Measurements from ENCODE around the gene BAHCC1.

GRCh38 chr17:81380131-81380530, 15.1 kb upstream of the BAHCC1 start:
- TF ChIP-seq, protein P1, sequence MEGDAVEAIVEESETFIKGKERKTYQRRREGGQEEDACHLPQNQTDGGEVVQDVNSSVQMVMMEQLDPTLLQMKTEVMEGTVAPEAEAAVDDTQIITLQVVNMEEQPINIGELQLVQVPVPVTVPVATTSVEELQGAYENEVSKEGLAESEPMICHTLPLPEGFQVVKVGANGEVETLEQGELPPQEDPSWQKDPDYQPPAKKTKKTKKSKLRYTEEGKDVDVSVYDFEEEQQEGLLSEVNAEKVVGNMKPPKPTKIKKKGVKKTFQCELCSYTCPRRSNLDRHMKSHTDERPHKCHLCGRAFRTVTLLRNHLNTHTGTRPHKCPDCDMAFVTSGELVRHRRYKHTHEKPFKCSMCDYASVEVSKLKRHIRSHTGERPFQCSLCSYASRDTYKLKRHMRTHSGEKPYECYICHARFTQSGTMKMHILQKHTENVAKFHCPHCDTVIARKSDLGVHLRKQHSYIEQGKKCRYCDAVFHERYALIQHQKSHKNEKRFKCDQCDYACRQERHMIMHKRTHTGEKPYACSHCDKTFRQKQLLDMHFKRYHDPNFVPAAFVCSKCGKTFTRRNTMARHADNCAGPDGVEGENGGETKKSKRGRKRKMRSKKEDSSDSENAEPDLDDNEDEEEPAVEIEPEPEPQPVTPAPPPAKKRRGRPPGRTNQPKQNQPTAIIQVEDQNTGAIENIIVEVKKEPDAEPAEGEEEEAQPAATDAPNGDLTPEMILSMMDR (IDR thresholded peaks at IDR 0.05; ENCODE audit: poor library complexity, severe bottlenecking) = no peak
- TF ChIP-seq EZH2 (IDR thresholded peaks at IDR 0.05; ENCODE audit: borderline replicate concordance, insufficient read depth, low read length, poor library complexity, severe bottlenecking) (no peak), RAD21 (conservative IDR thresholded peaks at IDR 0.05) (no peak)
